Sigmoid colon (tissue), 7 donors: ENCODE results near the gene HKDC1. TPM values are rescaled to one million over a fixed set of nuclear protein-coding genes. Genes with fewer than 3 reads are reported as not detected.

Experiments
- DNase-seq: peaks from one replicate; pipeline ENCODE4 v3.0.0-alpha.2; 2019
- H3K27ac ChIP-seq, 4 donors: fragments of 200-600 bp; sonication (generic); one replicate each; pipeline ENCODE4 v1.5.1; 2016 to 2019; ENCODE audit warnings: mild to moderate bottlenecking in 1 of 4
- H3K27me3 ChIP-seq, 3 donors: fragments of 200-600 bp; sonication (generic); one replicate each; pipeline ENCODE4 v1.5.1; 2019; ENCODE audit warnings: mild to moderate bottlenecking in 1 of 3
- H3K36me3 ChIP-seq, 4 donors: fragments of 200-600 bp; sonication (generic); one replicate each; pipeline ENCODE4 v1.5.1; 2016 to 2019
- H3K4me1 ChIP-seq, 4 donors: fragments of 200-600 bp; sonication (generic); one replicate each; pipeline ENCODE4 v1.5.1; 2017 to 2019
- H3K4me3 ChIP-seq, 4 donors: fragments of 200-600 bp; sonication (generic); one replicate each; pipeline ENCODE4 v1.5.1; 2017 to 2019; ENCODE audit warnings: mild to moderate bottlenecking in 2 of 4, moderate library complexity in 1 of 4
- H3K9me3 ChIP-seq, 4 donors: fragments of 200-600 bp in 3 of 4; sonication (generic) in 3 of 4; one replicate each; pipeline versions ENCODE4 v1.5.1 to v1.6.1; 2013 to 2019
- EP300 ChIP-seq, 4 donors: sonication (generic); formaldehyde crosslinking; IDR thresholded peaks; one replicate each; pipeline ENCODE4 v1.6.1; 2017; ENCODE audit warnings: antibody characterized with exemption in 4 of 4
- POLR2A ChIP-seq, 2 donors: fragments of 450-650 bp; IDR thresholded peaks; one replicate each; pipeline ENCODE4 v1.6.1; 2016; ENCODE audit warnings: antibody characterized with exemption in 2 of 2, mild to moderate bottlenecking in 2 of 2, moderate library complexity in 2 of 2
- POLR2AphosphoS5 ChIP-seq, 4 donors: sonication (generic); formaldehyde crosslinking; IDR thresholded peaks; one replicate each; pipeline ENCODE4 v1.6.1; 2017; ENCODE audit warnings: antibody characterized with exemption in 4 of 4
- WGBS, 2 donors: extraction: QIAGEN DNeasy Blood & Tissue Kit; methylation state at CpG; one replicate each; pipeline ENCODE4 v1.1.7; 2013; 5-methylcytosine and 5-hydroxymethylcytosine counted together
- intact Hi-C: fragments of 100-400 bp; cut with DNase I; formaldehyde crosslinking; loops from one replicate; pipeline ENCODE4 v1.15.1; 2023
- polyA plus RNA-seq, 3 donors: library from polyadenylated mRNA; stranded (reverse); fragments of 200-250 nt; gene quantifications; one replicate each; pipeline ENCODE4 v1.2.3, GENCODE V29; 2013
- total RNA-seq, 4 donors: library from RNA; depleted of rRNA; stranded (reverse); fragments of >200 nt; gene quantifications; one replicate each; pipeline ENCODE4 v1.1.0, GENCODE V29; 2016
- TF ChIP-seq, protein P1 (sequence below), 4 experiments: fragments of 450-650 bp in 3 of 4; fragments of 200-600 bp in 1 of 4; IDR thresholded peaks; one replicate each; pipeline ENCODE4 v1.5.1; 2016 to 2019; ENCODE audit warnings: antibody characterized with exemption in 4 of 4, mild to moderate bottlenecking in 3 of 4, moderate library complexity in 2 of 4
- donor health status: healthy with polysubstance abuse.
- donor health status: Bipolar disorder and iron deficiency.
- donor health status: healthy.

The HKDC1 gene
- total and polyA plus RNA-seq, 7 donors = 8.4 to 33.3 (median 19.2) TPM; not detected in 4

DNA sequence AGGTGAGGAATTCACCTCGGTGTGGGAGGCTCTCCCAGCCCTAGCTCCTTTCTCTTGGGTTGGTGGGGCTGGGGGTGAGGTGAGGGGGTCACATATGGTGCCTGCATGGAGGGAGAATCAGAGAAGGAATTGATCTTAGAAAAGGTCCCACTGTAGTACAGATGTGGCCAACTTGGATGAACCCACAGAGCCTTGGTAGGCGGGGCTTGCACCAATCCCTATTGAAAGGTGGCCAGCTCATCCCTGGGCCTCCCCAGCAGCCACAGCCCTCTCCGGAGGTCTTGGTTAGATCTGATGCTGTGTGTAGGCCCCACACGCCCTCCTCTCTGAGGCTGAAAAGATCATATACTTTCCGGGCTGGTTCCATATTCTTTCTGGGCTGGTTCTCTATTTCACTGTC lies 19.0 kb downstream of the HKDC1 start:
- 76 to 92% methylated on average over 5 of the region's 5 CpGs for WGBS, 2 donors
- Histone ChIP-seq H3K36me3 (no peaks in the 10 kb centered on the region), H3K4me1 (peaks cover 0 to 12% (median 0%) of the 10 kb centered on the region in 4 donors), H3K27me3 (no peaks in the 10 kb centered on the region), H3K9me3 (no peaks in the 10 kb centered on the region), H3K27ac (no peak overlapping the region), H3K4me3 (no peak overlapping the region)
- TF ChIP-seq POLR2AphosphoS5 (IDR thresholded peaks at IDR 0.05) = no peak
- no peak for TF ChIP-seq POLR2A (IDR thresholded peaks at IDR 0.05)
- TF ChIP-seq, protein P1, sequence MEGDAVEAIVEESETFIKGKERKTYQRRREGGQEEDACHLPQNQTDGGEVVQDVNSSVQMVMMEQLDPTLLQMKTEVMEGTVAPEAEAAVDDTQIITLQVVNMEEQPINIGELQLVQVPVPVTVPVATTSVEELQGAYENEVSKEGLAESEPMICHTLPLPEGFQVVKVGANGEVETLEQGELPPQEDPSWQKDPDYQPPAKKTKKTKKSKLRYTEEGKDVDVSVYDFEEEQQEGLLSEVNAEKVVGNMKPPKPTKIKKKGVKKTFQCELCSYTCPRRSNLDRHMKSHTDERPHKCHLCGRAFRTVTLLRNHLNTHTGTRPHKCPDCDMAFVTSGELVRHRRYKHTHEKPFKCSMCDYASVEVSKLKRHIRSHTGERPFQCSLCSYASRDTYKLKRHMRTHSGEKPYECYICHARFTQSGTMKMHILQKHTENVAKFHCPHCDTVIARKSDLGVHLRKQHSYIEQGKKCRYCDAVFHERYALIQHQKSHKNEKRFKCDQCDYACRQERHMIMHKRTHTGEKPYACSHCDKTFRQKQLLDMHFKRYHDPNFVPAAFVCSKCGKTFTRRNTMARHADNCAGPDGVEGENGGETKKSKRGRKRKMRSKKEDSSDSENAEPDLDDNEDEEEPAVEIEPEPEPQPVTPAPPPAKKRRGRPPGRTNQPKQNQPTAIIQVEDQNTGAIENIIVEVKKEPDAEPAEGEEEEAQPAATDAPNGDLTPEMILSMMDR (IDR thresholded peaks at IDR 0.05) = no peak
- no peak for TF ChIP-seq EP300 (IDR thresholded peaks at IDR 0.05)
- intact Hi-C loops = loop anchor here (5.0 kb wide), 2 partner anchors 273 to 398 kb away; no protein-coding TSS in a partner anchor
- DNase-seq = no peak

- no peaks in the 10 kb centered on the region for H3K9me3 ChIP-seq
- peaks cover 0 to 12% (median 0%) of the 10 kb centered on the region in 4 donors for H3K4me1 ChIP-seq
- no peaks in the 10 kb centered on the region for H3K36me3 ChIP-seq
- no peak overlapping the region for H3K4me3 ChIP-seq
- H3K27me3 ChIP-seq = no peaks in the 10 kb centered on the region
- TF ChIP-seq, protein P1 (IDR thresholded peaks at IDR 0.05) = no peak
- TF ChIP-seq POLR2AphosphoS5 (IDR thresholded peaks at IDR 0.05) = no peak
- no peak for TF ChIP-seq POLR2A (IDR thresholded peaks at IDR 0.05)
- TF ChIP-seq EP300 (IDR thresholded peaks at IDR 0.05) = no peak
- peak; percentile 62 for DNase-seq
- H3K27ac ChIP-seq = no peak overlapping the region
- 74 to 79% methylated on average over 6 of the region's 6 CpGs for WGBS, 2 donors
- intact Hi-C loops = loop anchor here (5.0 kb wide), 2 partner anchors 272 to 397 kb away; no protein-coding TSS in a partner anchor
These were observed 19.8 kb downstream of the HKDC1 start for GRCh38 chr10:69239816-69240434.

GRCh38 chr10:69240455-69240854 lies 20.3 kb downstream of the HKDC1 start:
- Histone ChIP-seq H3K4me3 (no peak overlapping the region), H3K4me1 (peaks cover 0 to 12% (median 0%) of the 10 kb centered on the region in 4 donors), H3K27me3 (no peaks in the 10 kb centered on the region), H3K36me3 (no peaks in the 10 kb centered on the region), H3K27ac (no peak overlapping the region), H3K9me3 (no peaks in the 10 kb centered on the region)
- WGBS, 2 donors = 94 to 95% methylated on average over 11 of the region's 11 CpGs
- no peak for TF ChIP-seq POLR2AphosphoS5 (IDR thresholded peaks at IDR 0.05)
- TF ChIP-seq EP300 (IDR thresholded peaks at IDR 0.05) = no peak
- TF ChIP-seq POLR2A (IDR thresholded peaks at IDR 0.05) = no peak
- TF ChIP-seq, protein P1 (IDR thresholded peaks at IDR 0.05) = no peak
- DNase-seq = peak; percentile 51
- intact Hi-C loops = no loop called here

DNA sequence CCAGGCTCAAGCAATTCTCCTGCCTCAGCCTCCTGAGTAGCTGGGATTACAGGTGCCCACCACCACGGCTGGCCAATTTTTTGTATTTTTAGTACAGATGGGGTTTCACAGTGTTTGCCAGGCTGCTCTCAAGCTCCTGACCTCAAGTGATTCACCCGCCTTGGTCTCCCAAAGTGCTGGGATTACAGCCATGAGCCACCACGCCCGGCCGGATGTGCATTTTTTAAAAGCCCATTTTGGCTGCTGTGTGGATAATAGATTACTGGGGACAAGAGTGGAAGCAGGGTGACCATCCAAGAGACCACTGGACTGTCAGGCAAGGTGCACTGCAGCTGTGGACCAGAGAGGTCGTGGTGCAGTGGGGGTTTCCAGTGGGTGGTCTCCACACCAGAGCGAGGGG lies 21.4 kb downstream of the HKDC1 start:
- Histone ChIP-seq H3K36me3 (no peaks in the 10 kb centered on the region), H3K27ac (no peak overlapping the region), H3K4me1 (peaks cover 0 to 12% (median 0%) of the 10 kb centered on the region in 4 donors), H3K27me3 (no peaks in the 10 kb centered on the region), H3K9me3 (no peaks in the 10 kb centered on the region), H3K4me3 (no peak overlapping the region)
- intact Hi-C loops = no loop called here
- WGBS, 2 donors = 81 to 85% methylated on average over 7 of the region's 7 CpGs
- TF ChIP-seq, protein P1 (IDR thresholded peaks at IDR 0.05) = no peak
- TF ChIP-seq POLR2AphosphoS5 (IDR thresholded peaks at IDR 0.05) (no peak), EP300 (IDR thresholded peaks at IDR 0.05) (no peak), POLR2A (IDR thresholded peaks at IDR 0.05) (no peak)
- DNase-seq = no peak
